HCT116 (cell line): Measurements from ENCODE around the gene NR2E1. TPM values are rescaled to one million over a fixed set of nuclear protein-coding genes. Genes with fewer than 3 reads are reported as not detected.

ENCODE experiments used
- ATAC-seq: fragments of 200-7000 bp; cut with Tn5 transposase; 2 replicates; pipeline ENCODE4 v1.9.1; 2020; ENCODE audit warnings: mild to moderate bottlenecking, moderate library complexity
- BruUV-seq: library from RNA; stranded (reverse); fragments of 400-500 nt; replicated peaks from 2 replicates; lab custom pipeline; 2021; lab: Mats Ljungman, UMichigan
- CTCF ChIA-PET: fragments of 300-600 bp; sonication (Branson Sonifier 250); formaldehyde crosslinking; loops from one replicate; lab custom pipeline; 2021; ENCODE audit warnings: antibody characterized with exemption; lab: Charles Lee
- POLR2A ChIA-PET: fragments of 300-600, 350-600 bp; sonication (Branson Sonifier 250); formaldehyde crosslinking; loops from one replicate; lab custom pipeline; 2021; ENCODE audit warnings: antibody characterized with exemption; lab: Charles Lee
- RAD21 ChIA-PET, 2 experiments: fragments of 300-600 bp; sonication (Branson Sonifier 250); formaldehyde crosslinking; loops; one replicate each; lab custom pipeline; 2023; ENCODE audit warnings: low total read pairs in 2 of 2; ENCODE audit not compliant: uncharacterized antibody in 2 of 2, unreplicated experiment in 2 of 2, low non-redundant PET in 1 of 2; lab: Charles Lee
- DNase-seq: peaks from one replicate; pipeline ENCODE4 v3.0.0-alpha.2; 2010; ENCODE audit warnings: low read depth, low spot score
- H2AFZ ChIP-seq: fragments of 200-600 bp; shearing (Covaris generic), sonication (generic); 2 replicates; pipeline ENCODE4 v1.6.1; 2017; ENCODE audit warnings: low read depth, mixed run types, mixed read lengths, antibody characterized with exemption, low read length; ENCODE audit not compliant: poor library complexity, severe bottlenecking
- H3K27ac ChIP-seq: 2 replicates; pipeline ENCODE4 v1.5.1; 2012; ENCODE audit warnings: low read depth, low read length
- H3K27me3 ChIP-seq: fragments of 200-600 bp; sonication (generic); 2 replicates; pipeline ENCODE4 v1.6.1; 2016; ENCODE audit warnings: mixed run types, low read length, mixed read lengths; ENCODE audit not compliant: insufficient read depth
- H3K36me3 ChIP-seq, 2 experiments: fragments of 200-500 bp in 1 of 2; fragments of 200-600 bp in 1 of 2; sonication (Bioruptor generic) in 1 of 2; sonication (generic) in 1 of 2; 2 replicates each; pipeline versions ENCODE4 v1.5.1 to v1.6.1; 2014 to 2016; ENCODE audit warnings: low read length in 2 of 2, inconsistent platforms in 1 of 2, mixed read lengths in 1 of 2, mixed run types in 1 of 2; ENCODE audit not compliant: insufficient read depth in 2 of 2, control insufficient read depth in 1 of 2
- H3K4me1 ChIP-seq, 2 experiments: fragments of 200-600 bp in 1 of 2; sonication (generic) in 1 of 2; 2 replicates each; pipeline versions ENCODE4 v1.5.1 to v1.6.1; 2012 to 2017; ENCODE audit warnings: low read length in 2 of 2, inconsistent platforms in 1 of 2, mild to moderate bottlenecking in 1 of 2, mixed read lengths in 1 of 2, mixed run types in 1 of 2, moderate library complexity in 1 of 2; ENCODE audit not compliant: insufficient read depth in 2 of 2, control insufficient read depth in 1 of 2
- H3K4me2 ChIP-seq: fragments of 200-600 bp; sonication (generic); 2 replicates; pipeline ENCODE4 v1.6.1; 2017; ENCODE audit warnings: mixed run types, low read length, mixed read lengths
- H3K4me3 ChIP-seq, 2 experiments: fragments of 200-600 bp in 1 of 2; sonication (generic) in 1 of 2; replicated peaks in 1 of 2; 2 replicates each; pipeline ENCODE4 v1.5.1; 2011 to 2016; ENCODE audit warnings: low read length in 2 of 2, control low read depth in 1 of 2, low read depth in 1 of 2, mild to moderate bottlenecking in 1 of 2, mixed read lengths in 1 of 2, mixed run types in 1 of 2
- H3K79me2 ChIP-seq: fragments of 200-600 bp; sonication (generic); 2 replicates; pipeline ENCODE4 v1.6.1; 2017; ENCODE audit warnings: mild to moderate bottlenecking, mixed run types, low read length, moderate library complexity, mixed read lengths; ENCODE audit not compliant: insufficient read depth
- H3K9ac ChIP-seq: fragments of 200-600 bp; sonication (generic); 2 replicates; pipeline ENCODE4 v1.6.1; 2016; ENCODE audit warnings: low read length, mixed read lengths
- H3K9me2 ChIP-seq: fragments of 200-600 bp; sonication (generic), shearing (Covaris generic); 2 replicates; pipeline ENCODE4 v1.6.1; 2017; ENCODE audit warnings: mixed run types, mild to moderate bottlenecking, moderate library complexity; ENCODE audit not compliant: insufficient read depth
- H3K9me3 ChIP-seq, 2 experiments: fragments of 200-500 bp in 1 of 2; fragments of 200-600 bp in 1 of 2; sonication (Bioruptor generic) in 1 of 2; sonication (generic) in 1 of 2; 2 replicates each; pipeline ENCODE4 v1.6.1; 2014 to 2017; ENCODE audit warnings: low read length in 2 of 2, mixed read lengths in 2 of 2, inconsistent platforms in 1 of 2, low read depth in 1 of 2, mild to moderate bottlenecking in 1 of 2, mixed run types in 1 of 2, moderate library complexity in 1 of 2; ENCODE audit not compliant: control insufficient read depth in 1 of 2, insufficient read depth in 1 of 2
- H4K20me1 ChIP-seq: fragments of 200-600 bp; sonication (generic), shearing (Covaris generic); 2 replicates; pipeline ENCODE4 v1.6.1; 2017; ENCODE audit warnings: mixed run types, mild to moderate bottlenecking, moderate library complexity; ENCODE audit not compliant: insufficient read depth
- CBX3 ChIP-seq: IDR thresholded peaks from 2 replicates; pipeline ENCODE4 v1.6.1; 2012; ENCODE audit warnings: low read depth
- CEBPB ChIP-seq: IDR thresholded peaks from 2 replicates; pipeline ENCODE4 v1.6.1; 2012; ENCODE audit warnings: low read depth
- EGR1 ChIP-seq: IDR thresholded peaks from 2 replicates; pipeline ENCODE4 v1.6.1; 2012; ENCODE audit warnings: low read depth
- ELF1 ChIP-seq: IDR thresholded peaks from 2 replicates; pipeline ENCODE4 v1.6.1; 2012; ENCODE audit warnings: low read depth, borderline replicate concordance
- EZH2 ChIP-seq: fragments of 200-600 bp; sonication (generic); IDR thresholded peaks from 2 replicates; pipeline ENCODE4 v1.6.1; 2017; ENCODE audit warnings: antibody characterized with exemption, mixed run types
- EZH2phosphoT487 ChIP-seq: fragments of 200-600 bp; IDR thresholded peaks from 2 replicates; pipeline ENCODE4 v1.6.1; 2018; ENCODE audit warnings: antibody characterized with exemption, borderline replicate concordance
- FOSL1 ChIP-seq: IDR thresholded peaks from 2 replicates; pipeline ENCODE4 v1.6.1; 2012; ENCODE audit warnings: low read depth
- JUND ChIP-seq: IDR thresholded peaks from 2 replicates; pipeline ENCODE4 v1.6.1; 2012
- POLR2A ChIP-seq: IDR thresholded peaks from 2 replicates; pipeline ENCODE4 v1.7.0; 2011; ENCODE audit warnings: borderline replicate concordance; ENCODE audit not compliant: insufficient read depth, insufficient read length; ENCODE audit errors: extremely low read depth
- POLR2AphosphoS5 ChIP-seq: IDR thresholded peaks from 2 replicates; pipeline ENCODE4 v1.6.1; 2011; ENCODE audit warnings: mild to moderate bottlenecking, low read depth, low read length, moderate library complexity
- RAD21 ChIP-seq: IDR thresholded peaks from 2 replicates; pipeline ENCODE4 v1.6.1; 2012; ENCODE audit warnings: low read depth, mild to moderate bottlenecking
- SP1 ChIP-seq: IDR thresholded peaks from 2 replicates; pipeline ENCODE4 v1.6.1; 2012; ENCODE audit warnings: low read depth
- SRF ChIP-seq: IDR thresholded peaks from 2 replicates; pipeline ENCODE4 v1.6.1; 2012; ENCODE audit warnings: low read depth
- ZFX ChIP-seq: fragments of 450-650 bp; IDR thresholded peaks from 2 replicates; pipeline ENCODE4 v1.6.1; 2017
- ZNF274 ChIP-seq: fragments of 200-500 bp; sonication (Bioruptor generic); IDR thresholded peaks from 2 replicates; pipeline ENCODE4 v1.6.1; 2014; ENCODE audit warnings: mild to moderate bottlenecking, low read depth, low read length, inconsistent platforms
- intact Hi-C: fragments of 100-400 bp; cut with micrococcal nuclease; formaldehyde crosslinking; loops from 2 replicates; pipeline ENCODE4 v1.10.0; 2022
- total RNA-seq: library from RNA; stranded (reverse); gene quantifications from one replicate; pipeline ENCODE4 v1.2.1, GENCODE V29; 2021; ENCODE audit not compliant: unreplicated experiment
- TF ChIP-seq, protein P1 (sequence below): IDR thresholded peaks from 2 replicates; pipeline ENCODE4 v1.6.1; 2012
- TF ChIP-seq, protein P2 (sequence below): IDR thresholded peaks from 2 replicates; pipeline ENCODE4 v1.6.1; 2011; ENCODE audit warnings: mild to moderate bottlenecking, low read length, moderate library complexity; ENCODE audit not compliant: insufficient replicate concordance; ENCODE audit errors: extremely low read depth
- TF ChIP-seq, protein P3 (sequence below), 3 experiments: fragments of 200-600 bp in 1 of 3; sonication (generic) in 1 of 3; IDR thresholded peaks in 2 of 3; conservative IDR thresholded peaks in 1 of 3; 2 replicates each; pipeline ENCODE4 v1.5.1; 2012 to 2017; ENCODE audit warnings: low read depth in 2 of 3, low read length in 2 of 3, antibody characterized with exemption in 1 of 3, borderline replicate concordance in 1 of 3, control low read depth in 1 of 3, mild to moderate bottlenecking in 1 of 3, mixed read lengths in 1 of 3, mixed run types in 1 of 3, moderate library complexity in 1 of 3; ENCODE audit not compliant: insufficient read depth in 1 of 3
- TF ChIP-seq, protein P4 (sequence below): IDR thresholded peaks from 2 replicates; pipeline ENCODE4 v1.6.1; 2012; ENCODE audit warnings: low read depth
- TF ChIP-seq, protein P5 (sequence below): IDR thresholded peaks from 2 replicates; pipeline ENCODE4 v1.6.1; 2012

The NR2E1 gene
- total RNA-seq, 1 experiment from 2014 or later: not detected

DNA sequence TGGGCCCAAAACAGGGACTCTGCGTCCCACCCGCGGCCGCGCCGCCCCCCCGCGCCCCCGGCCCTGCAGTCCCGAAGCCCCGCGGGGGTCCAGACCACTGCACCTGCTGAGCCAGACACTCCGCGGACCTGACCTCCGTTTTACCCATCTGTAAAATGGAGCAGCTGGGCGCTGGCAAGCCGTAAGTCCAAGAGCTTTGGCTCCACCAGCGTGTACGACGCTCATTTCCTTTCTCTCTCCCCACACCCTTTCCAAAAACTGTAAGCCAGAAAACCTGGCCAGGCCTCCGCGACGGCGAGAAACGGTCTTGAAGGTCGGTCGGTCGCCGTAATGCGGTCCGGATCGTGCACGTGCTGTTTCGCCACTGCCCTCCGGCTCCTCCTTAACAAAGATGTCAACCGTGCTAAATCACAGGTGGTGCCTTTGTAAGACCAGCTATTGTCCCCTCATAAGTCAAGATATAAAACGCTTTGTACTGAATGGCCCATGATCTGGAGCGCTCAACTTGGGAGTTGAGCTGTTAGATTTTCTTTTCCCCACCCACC is 7.8 kb upstream of the NR2E1 start:
- ATAC-seq: no peak
- no TSS peak for BruUV-seq
- CTCF ChIA-PET: no interaction called here
- H3K27me3 ChIP-seq: 0 out of 2 replicates have a peak, but pooled peaks cover 9% of the 10 kb centered on the region
- H3K79me2 ChIP-seq: no peaks in the 10 kb centered on the region
- no peaks in the 10 kb centered on the region for H4K20me1 ChIP-seq
- no peak overlapping the region for H3K4me2 ChIP-seq
- intact Hi-C loops: no loop called here
- RAD21 ChIA-PET: no interaction called here
- no peaks in the 10 kb centered on the region for H3K4me1 ChIP-seq
- POLR2A ChIA-PET: no interaction called here
- no peak overlapping the region for H2AFZ ChIP-seq
- no peaks in the 10 kb centered on the region for H3K9me3 ChIP-seq
- no peak for DNase-seq
- H3K9me2 ChIP-seq: no peaks in the 10 kb centered on the region
- H3K27ac ChIP-seq: no peak overlapping the region
- H3K4me3 ChIP-seq: no peak overlapping the region
- TF ChIP-seq ZNF274 (no peak), ZFX (no peak), POLR2A (no peak), RAD21 (no peak), EZH2 (no peak), EGR1 (no peak), CBX3 (no peak), ELF1 (no peak), JUND (no peak), EZH2phosphoT487 (no peak), SRF (no peak), SP1 (no peak), CEBPB (no peak), FOSL1 (no peak), POLR2AphosphoS5 (no peak)
- TF ChIP-seq, protein P1, sequence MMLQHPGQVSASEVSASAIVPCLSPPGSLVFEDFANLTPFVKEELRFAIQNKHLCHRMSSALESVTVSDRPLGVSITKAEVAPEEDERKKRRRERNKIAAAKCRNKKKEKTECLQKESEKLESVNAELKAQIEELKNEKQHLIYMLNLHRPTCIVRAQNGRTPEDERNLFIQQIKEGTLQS: no peak
- TF ChIP-seq, protein P2, sequence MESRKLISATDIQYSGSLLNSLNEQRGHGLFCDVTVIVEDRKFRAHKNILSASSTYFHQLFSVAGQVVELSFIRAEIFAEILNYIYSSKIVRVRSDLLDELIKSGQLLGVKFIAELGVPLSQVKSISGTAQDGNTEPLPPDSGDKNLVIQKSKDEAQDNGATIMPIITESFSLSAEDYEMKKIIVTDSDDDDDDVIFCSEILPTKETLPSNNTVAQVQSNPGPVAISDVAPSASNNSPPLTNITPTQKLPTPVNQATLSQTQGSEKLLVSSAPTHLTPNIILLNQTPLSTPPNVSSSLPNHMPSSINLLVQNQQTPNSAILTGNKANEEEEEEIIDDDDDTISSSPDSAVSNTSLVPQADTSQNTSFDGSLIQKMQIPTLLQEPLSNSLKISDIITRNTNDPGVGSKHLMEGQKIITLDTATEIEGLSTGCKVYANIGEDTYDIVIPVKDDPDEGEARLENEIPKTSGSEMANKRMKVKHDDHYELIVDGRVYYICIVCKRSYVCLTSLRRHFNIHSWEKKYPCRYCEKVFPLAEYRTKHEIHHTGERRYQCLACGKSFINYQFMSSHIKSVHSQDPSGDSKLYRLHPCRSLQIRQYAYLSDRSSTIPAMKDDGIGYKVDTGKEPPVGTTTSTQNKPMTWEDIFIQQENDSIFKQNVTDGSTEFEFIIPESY: no peak
- TF ChIP-seq, protein P3, sequence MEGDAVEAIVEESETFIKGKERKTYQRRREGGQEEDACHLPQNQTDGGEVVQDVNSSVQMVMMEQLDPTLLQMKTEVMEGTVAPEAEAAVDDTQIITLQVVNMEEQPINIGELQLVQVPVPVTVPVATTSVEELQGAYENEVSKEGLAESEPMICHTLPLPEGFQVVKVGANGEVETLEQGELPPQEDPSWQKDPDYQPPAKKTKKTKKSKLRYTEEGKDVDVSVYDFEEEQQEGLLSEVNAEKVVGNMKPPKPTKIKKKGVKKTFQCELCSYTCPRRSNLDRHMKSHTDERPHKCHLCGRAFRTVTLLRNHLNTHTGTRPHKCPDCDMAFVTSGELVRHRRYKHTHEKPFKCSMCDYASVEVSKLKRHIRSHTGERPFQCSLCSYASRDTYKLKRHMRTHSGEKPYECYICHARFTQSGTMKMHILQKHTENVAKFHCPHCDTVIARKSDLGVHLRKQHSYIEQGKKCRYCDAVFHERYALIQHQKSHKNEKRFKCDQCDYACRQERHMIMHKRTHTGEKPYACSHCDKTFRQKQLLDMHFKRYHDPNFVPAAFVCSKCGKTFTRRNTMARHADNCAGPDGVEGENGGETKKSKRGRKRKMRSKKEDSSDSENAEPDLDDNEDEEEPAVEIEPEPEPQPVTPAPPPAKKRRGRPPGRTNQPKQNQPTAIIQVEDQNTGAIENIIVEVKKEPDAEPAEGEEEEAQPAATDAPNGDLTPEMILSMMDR (IDR thresholded peaks at IDR 0.05 in 2 of 3, conservative IDR thresholded peaks at IDR 0.05 in 1 of 3; ENCODE audit: borderline replicate concordance in 1 of 3, insufficient read depth in 1 of 3, low read depth in 2 of 3, low read length in 2 of 3): no peak
- TF ChIP-seq, protein P4, sequence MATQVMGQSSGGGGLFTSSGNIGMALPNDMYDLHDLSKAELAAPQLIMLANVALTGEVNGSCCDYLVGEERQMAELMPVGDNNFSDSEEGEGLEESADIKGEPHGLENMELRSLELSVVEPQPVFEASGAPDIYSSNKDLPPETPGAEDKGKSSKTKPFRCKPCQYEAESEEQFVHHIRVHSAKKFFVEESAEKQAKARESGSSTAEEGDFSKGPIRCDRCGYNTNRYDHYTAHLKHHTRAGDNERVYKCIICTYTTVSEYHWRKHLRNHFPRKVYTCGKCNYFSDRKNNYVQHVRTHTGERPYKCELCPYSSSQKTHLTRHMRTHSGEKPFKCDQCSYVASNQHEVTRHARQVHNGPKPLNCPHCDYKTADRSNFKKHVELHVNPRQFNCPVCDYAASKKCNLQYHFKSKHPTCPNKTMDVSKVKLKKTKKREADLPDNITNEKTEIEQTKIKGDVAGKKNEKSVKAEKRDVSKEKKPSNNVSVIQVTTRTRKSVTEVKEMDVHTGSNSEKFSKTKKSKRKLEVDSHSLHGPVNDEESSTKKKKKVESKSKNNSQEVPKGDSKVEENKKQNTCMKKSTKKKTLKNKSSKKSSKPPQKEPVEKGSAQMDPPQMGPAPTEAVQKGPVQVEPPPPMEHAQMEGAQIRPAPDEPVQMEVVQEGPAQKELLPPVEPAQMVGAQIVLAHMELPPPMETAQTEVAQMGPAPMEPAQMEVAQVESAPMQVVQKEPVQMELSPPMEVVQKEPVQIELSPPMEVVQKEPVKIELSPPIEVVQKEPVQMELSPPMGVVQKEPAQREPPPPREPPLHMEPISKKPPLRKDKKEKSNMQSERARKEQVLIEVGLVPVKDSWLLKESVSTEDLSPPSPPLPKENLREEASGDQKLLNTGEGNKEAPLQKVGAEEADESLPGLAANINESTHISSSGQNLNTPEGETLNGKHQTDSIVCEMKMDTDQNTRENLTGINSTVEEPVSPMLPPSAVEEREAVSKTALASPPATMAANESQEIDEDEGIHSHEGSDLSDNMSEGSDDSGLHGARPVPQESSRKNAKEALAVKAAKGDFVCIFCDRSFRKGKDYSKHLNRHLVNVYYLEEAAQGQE: no peak
- TF ChIP-seq, protein P5, sequence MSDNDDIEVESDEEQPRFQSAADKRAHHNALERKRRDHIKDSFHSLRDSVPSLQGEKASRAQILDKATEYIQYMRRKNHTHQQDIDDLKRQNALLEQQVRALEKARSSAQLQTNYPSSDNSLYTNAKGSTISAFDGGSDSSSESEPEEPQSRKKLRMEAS: no peak
- no peaks in the 10 kb centered on the region for H3K36me3 ChIP-seq
- no peak overlapping the region for H3K9ac ChIP-seq
